HG02571 (cell line): ENCODE data around the gene MTMR10.

Source experiments
- ATAC-seq: cut with Tn5 transposase; IDR thresholded peaks from one replicate; pipeline ENCODE4 v1.9.1; 2021; ENCODE audit warnings: mild to moderate bottlenecking, moderate library complexity; ENCODE audit not compliant: unreplicated experiment

MTMR10 gene

DNA sequence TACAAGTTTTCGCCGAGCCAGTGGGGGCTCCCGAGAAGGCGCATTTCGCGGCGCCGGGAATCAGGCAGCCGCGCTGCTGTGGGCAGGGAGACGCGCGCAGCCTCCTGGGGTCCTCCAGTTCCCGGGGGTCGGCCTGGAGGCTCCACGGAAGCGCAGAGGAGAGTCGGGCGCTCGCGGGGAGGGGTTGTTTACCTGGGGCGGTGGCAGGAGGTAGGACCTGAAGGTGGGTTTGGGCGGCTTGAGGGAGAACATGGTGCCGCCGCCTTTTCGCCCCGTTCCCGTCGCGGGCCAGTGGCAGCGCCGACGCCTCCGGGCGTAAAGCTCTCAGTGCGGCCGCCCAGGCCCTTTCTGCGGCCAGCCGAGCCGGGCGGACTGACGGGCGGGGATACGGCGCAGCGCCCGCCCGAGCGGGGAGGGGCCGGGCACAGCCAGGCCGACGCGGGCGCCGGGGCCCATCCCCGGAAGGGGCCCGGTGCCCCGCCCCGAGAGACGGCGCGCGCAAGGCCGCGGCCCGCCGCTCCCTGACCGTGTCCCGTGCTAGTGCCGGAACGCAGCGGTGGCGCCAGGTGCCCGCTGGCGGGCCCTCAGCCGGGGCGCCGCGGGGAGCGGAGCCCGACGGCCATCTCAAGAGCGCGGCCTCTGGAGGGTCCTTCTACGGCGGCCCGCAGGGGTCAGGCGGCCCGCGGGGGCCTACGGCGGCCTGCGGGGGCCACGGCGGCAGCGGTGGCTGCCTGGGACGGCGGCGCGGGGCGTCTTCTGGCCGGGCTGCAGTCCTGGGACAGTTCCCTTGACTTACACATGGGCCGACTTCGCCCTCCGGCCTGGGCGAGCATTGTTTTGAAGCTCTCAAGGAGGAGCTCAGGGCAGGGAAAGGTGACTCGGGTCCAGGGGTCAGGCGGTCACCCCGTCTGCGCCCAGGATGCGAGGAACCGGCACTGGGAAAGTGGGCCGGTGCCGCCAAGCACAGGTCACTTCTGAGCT is at the start of gene MTMR10:
TSS of gene MTMR10 (minus strand) at position 374 of the 981 bp plus-strand sequence. CDS start at position 252, 122 bp downstream.
- ATAC-seq, result peak; percentile 83

- no peak for ATAC-seq
Observed at GRCh38 chr15:31040611-31041010, 49.2 kb upstream of the MTMR10 start.

- ATAC-seq, result no peak
Observed at GRCh38 chr15:31039961-31040360, 48.5 kb upstream of the MTMR10 start.

GRCh38 chr15:31037731-31038477 is 46.5 kb upstream of the MTMR10 start:
- no peak for ATAC-seq

DNA sequence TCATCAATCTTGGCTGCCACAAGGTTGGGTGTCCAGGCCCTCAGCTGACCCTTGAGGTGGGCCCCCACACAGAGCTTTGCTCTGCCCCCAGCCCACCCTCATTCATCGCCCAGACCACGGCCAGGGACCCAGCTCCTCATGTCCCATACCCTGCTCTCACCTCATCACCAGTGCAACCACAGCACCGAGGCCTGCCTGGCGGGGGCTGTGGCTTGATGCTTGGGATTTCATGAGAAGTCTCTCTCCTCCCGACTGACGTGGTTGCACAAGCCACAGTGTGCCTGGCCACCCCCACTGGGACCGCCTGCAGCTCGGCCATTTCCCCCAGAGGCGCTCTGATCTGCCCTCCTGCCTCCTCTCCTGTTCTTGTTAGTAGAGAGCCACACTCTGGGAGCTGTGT is 45.4 kb upstream of the MTMR10 start:
- ATAC-seq, result no peak

DNA sequence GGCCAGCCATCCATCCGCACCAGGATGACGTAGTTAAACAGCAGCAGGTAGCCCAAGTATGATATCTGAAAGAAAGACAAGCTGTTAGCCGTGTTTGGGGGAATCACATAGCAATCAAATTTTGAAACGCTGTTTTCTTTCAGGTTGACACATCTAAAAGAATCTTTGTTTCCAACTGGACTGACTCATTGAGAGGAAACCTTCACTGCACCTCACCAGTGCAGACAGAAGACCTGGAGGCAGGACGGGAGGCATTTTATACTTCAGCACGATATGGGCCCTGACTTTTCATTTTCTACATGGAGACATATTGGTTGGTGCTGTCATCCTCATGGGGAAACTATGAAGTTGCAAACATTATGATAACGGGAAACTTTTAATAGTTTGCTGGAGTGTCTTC is 44.2 kb upstream of the MTMR10 start:
- no peak for ATAC-seq

- no peak for ATAC-seq
Observed at GRCh38 chr15:31034152-31034551, 42.7 kb upstream of the MTMR10 start.

GRCh38 chr15:31032961-31033371 is 41.5 kb upstream of the MTMR10 start:
- no peak for ATAC-seq

DNA sequence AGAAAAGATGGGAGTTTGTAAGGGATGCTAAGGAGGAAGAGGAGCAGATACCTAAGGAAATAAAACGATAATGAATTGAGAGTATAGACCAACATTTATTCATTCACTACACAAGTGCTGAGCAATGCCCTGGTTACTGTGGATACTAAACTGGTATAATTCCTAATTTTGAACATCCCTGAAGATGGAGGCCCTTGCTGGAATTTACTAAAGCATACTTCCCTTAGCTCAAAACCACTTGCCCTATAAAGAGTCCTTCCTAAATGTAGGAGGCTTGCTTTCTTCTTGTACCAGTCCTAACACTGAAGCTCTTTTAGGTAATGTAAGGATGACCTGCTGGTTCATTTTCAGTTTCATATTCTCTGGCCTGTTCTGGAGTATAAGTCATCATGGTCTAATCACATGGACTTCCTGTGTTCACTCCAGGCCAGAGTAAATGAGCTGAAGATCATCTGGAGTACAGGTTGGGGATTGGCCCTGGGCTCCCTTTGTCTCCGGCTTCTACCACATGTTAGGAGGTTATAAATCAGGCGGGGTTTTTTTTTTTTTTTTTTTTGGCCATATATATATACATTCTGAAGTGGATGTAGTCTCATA is 40.1 kb upstream of the MTMR10 start:
- peak; percentile 65 for ATAC-seq

- no peak for ATAC-seq
Observed at GRCh38 chr15:31027910-31028578, 36.6 kb upstream of the MTMR10 start.

GRCh38 chr15:31025996-31026395 is 34.6 kb upstream of the MTMR10 start:
- ATAC-seq, result no peak

DNA sequence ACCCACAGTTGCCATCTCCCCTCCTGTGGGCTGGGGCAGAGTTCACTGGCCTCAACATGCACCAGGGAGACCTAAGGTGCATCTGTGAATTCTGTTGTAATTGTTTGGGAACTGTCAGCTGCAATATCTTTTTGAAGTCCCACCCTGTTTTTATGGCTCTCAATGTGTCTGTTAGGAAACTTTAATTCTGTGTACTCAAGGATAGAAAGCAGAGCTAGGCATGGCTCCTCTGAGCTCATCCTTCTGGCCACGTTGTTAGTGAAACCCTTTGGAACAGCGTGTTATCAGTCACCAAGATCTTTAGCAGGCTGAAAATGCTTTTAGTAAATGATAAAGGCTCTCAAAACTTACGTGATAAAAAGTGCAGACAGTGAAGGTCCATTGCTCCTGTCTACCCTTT is 33.6 kb upstream of the MTMR10 start:
- no peak for ATAC-seq

- no peak for ATAC-seq
Observed at GRCh38 chr15:31024330-31024729, 32.9 kb upstream of the MTMR10 start.

- no peak for ATAC-seq
Observed at GRCh38 chr15:31023841-31024240, 32.4 kb upstream of the MTMR10 start.

DNA sequence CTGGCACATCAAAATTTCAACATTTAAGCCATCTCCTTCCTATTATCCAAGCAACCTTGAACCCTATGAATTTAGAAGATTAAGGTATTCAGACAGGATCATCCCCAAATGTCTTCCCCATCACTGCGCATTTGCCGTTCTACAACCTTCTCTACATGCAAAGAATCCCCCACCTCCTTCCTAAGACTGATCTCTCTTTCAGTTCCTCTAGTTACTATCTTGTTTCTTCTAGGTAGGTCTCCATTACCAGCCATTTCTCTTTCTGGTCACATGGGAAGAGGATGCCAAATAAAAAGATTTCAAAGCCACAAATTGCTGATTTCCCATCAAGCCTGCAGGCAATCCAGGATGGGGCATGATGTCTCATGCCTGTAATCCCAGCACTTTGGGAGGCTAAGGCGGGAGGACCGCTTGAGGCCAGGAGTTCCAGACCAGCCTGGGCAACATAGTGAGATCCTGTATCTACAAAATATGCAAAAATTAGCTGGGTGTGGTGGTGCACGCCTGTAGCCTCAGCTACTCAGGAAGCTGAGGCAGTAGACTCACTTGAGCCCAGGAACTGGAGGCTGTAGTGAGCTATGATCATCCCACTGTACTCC is 29.7 kb upstream of the MTMR10 start:
- ATAC-seq, result no peak

DNA sequence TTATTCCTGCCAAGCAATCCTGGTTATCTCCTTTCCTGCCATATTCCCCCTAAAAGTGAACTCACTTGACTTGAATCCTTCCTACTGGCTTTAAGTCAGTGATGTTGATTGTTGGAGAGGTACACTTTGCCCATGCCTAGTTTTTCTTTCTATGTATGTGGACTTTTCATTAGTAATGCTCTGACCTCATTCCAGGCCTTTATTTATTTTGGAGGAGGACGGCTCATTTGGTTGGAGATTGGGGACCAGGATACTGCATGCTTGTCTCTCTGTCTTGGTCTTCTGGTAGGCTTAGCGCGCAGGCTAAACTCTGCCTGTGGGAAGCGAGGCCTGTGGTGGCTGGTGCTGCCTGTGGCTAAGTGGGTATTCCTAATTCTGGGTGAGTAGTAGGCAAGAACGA is 29.1 kb upstream of the MTMR10 start:
- no peak for ATAC-seq

DNA sequence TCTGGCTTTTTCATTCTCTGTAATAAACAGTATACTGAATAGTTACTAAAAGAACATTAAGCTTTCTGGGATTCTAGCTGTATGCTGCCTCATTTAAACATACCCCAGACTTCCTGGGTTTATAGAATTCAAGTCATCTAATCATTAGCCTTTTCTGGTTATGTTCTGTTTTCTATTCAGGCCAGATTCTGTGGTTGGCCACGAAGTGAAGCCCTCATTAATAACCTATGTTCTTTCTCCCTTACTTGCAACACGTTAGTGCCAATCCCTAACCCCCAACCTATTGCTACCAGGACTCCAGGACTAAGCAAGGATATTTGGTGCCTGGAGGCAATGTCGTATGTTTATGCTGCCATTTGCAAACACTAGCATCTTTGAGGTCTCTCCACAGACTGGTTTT is 28.6 kb upstream of the MTMR10 start:
- no peak for ATAC-seq

DNA sequence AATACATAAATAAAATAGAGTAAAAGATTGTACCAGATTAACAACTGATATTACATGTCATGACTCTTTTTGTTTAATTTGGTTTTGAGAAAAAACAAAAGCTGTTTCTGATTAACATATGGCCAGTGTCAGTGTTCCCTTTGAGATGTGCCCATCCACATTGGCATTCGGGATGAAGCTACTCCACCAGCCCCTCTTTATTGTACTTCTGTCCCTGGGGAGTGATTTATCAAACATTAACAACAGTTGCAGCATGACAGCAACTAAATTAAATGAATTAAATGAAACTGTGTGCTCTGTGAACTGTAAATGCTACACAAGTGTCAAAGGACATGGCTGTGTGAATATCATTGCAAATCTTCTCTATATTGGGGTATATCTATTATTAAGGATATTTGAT is 25.9 kb upstream of the MTMR10 start:
- ATAC-seq, result no peak

GRCh38 chr15:31016446-31016915 is 25.1 kb upstream of the MTMR10 start:
- no peak for ATAC-seq

DNA sequence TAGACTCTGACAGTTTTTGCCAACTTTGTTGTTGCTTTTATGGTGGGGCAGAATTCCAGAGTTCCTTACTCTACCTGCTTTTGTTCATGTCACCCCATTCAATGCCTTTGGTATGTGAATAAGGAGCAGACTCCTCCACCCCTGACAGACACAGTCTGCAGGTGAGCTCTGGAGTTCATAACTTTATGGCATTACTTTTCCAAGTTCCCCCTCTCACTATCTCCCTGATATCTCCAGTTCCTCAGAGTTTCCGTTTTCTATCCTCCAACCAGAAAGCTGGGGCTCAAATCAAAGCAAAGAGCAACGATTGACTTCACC is 23.1 kb upstream of the MTMR10 start:
- no peak for ATAC-seq
